Fibroblast of skin of right quadriceps (primary cell): ENCODE measurements around the gene DYDC2.
"Not testable (repeated sequence)": the region's sequence is repeated elsewhere in the genome, so short reads cannot be mapped to it uniquely, and the experiment has no call there.

Experiments used
- DNase-seq: peaks from one replicate; pipeline ENCODE4 v3.0.0-alpha.2; 2013

The DYDC2 gene

GRCh38 chr10:80414142-80414895 is 57.7 kb downstream of the DYDC2 start:
- no peak for DNase-seq

- DNase-seq = no peak
These were observed 59.3 kb downstream of the DYDC2 start for GRCh38 chr10:80415734-80416478.

- peak; percentile 57 for DNase-seq
These were observed 60.0 kb downstream of the DYDC2 start for GRCh38 chr10:80416479-80417098.

- not testable (repeated sequence) for DNase-seq
These were observed 60.7 kb downstream of the DYDC2 start for GRCh38 chr10:80417256-80417655.
